ENCODE measurements around the gene XRCC4.
"Not testable (repeated sequence)": the region's sequence is repeated elsewhere in the genome, so short reads cannot be mapped to it uniquely, and the experiment has no call there.

The XRCC4 gene

DNA sequence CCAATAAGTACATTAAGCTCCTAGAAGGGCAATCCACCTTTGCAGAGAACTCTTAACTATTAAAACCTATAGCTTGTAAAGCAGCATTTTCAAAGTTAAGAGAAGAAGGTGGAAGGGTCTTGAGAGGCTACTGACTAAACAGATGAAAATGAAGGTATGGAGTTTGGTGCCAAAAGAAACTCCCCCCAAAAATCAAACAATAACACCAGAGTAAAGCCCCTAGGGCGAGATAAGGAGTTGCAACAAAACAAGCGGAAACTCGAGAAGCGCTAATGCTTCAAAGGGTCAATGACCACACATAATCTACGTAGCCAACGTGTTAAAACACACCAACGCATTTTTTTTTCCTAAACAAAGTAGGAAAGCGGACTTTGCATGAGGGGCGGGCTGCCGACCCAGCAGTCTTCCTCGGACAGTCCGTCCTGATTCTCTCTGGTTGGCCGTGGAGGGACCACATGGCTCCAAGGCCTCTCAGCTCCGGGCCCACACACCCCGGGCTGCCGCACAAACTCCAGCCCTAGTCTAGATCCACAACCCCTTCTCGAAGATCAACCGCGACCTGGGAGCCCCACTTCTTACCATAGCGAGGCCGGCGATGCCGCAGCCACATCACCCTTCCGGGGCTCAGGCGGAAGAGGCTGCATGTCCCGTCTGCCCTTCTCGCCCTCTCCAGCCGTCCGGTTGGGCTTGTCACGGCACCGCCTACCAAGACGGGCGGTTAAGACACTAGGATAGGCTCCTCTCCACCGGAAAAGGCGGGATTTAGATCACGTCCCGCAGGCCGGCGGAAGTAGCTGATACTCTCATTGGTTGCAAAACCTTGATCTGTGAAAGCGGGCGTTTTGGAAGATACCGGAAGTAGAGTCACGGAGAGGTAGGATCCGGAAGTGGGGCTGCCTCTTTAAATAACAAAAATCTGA lies at the start of gene XRCC4, which contains the start of gene TMEM167A:
TSS of gene XRCC4 (plus strand) at position 806 of the 920 bp plus-strand sequence. CDS start 27,373 bp downstream, outside the sequence.
TSS of gene TMEM167A (minus strand) at position 653 of the 920 bp plus-strand sequence. CDS start at position 582, 71 bp downstream.
- peak; percentile 94 for DNase-seq (ENCODE audit: low spot score)

DNA sequence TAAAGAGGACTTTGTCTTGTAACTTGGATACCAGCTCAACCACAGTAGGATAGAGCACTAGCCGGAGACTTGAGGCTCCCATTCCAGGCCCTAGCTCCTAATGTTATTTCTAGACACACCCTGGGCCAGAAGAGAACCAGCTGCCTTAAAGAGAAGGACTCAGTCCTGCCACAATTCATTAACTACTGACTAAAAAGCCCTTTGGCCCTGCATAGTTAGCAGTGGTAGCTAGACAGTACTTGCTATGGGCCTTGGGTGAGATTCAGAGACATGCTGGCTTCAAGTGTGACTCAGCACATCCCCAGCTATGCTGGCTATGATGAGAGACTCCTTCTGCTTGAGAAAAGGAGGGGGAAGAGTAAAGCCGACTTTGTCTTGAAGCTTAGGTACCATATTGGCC lies 47.4 kb upstream of the XRCC4 start:
- peak; percentile 19 for DNase-seq (ENCODE audit: low spot score)

DNA sequence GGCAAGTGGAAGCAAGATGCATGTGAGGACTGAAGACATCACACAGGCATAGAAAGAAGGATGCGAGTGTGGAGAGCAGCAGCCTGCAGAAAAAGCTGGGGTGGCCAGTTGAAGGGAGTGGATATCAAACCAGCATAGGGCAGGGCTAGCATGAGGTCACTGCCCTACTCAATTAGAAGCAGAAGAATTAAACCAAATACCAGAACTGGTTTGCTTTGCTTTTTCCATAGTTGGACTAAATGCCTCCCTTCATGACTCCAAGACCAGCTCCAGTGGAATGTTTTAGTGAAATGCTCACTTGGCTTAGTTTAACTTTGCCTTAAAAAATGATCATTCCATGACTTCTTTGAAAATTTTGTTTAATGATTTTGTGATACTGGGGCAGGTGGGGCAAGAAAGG lies 46.0 kb upstream of the XRCC4 start:
- peak; percentile 14 for DNase-seq (ENCODE audit: low spot score)

DNA sequence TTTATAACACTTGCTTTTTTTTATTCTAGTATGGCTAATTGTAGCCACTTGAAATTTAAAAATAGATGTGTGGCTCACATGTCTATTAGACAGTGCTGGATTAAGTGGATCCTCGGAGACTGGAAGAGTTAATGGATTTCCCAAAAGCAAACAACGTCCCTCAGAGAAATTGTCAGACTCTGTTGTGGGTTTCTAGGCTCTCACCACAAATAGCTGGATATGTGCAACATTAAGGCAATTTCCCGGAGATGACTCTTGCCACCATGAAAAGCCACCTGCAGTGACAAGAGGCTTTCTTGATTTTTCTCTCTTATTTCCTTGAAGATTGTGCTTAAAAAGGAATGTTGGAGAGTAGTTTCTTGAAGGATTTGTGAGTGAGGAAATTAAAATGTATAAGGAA lies 43.3 kb upstream of the XRCC4 start:
- no peak for DNase-seq (ENCODE audit: low spot score)

DNA sequence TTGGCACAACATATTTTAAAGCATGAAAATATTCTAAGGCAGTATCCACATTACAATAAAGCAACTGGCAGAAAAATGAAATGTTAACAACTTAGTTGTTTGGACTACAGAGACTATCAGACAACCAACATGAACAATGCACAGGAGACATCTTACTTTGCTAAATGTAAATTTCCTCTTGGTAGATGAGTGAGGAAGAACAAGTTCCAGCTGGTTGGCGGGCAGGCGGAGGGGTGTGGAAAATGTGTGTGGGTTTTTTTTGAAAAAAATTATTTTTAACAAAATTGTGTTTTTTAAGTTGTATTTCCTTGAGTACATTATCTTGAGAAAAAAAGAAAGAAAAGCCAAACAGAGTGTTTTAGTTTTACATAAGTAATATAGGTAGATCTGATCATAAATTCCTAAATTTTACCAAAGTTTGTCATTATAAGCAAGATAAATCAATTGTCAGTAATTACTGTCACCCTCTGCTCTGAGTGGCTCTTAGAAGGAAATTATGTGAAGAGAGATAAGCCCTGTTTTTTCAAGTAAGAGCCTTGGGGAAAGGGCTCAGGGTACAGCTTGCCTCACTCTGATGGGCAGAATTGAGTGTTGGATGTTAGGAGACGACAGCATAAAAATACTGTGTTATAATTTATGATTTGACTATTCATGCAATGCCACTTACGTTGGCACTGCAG lies 42.7 kb upstream of the XRCC4 start:
- no peak for DNase-seq (ENCODE audit: low spot score)

DNA sequence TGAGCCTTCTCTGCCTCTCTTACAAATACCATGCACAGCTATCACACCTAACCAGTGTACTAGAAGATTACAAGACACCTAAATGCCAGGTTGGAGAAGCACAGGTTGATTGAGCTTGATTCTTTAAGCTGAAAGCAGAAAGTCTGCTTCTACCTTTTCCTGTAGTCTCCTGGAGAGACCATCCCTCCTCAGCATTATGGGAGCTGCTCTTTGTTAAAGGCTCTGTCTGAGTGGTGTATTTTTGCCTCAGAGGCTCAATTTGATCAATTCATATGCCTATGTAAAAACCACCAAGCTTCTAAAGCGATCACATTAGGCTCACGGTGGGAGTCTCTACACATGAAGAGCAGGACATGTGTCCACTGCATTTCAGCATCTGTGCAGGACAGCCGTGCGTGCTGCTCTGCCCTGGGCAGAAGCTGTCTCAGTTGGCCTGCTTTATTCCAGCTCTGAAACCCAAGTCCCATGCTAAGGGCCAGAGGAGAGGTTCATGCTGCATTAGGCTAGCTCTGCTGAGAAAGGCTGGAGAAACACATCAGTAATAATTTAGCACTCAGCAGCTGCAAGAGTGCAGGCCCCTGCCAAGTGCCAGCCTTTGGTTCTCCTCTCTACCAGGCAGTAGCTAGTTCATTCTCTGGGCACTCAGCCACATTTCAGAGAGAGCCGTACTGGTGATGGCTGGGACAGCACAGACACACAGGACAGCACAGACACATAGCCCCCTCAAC lies 41.8 kb upstream of the XRCC4 start:
- DNase-seq (ENCODE audit: low spot score) = peak; percentile 23

DNA sequence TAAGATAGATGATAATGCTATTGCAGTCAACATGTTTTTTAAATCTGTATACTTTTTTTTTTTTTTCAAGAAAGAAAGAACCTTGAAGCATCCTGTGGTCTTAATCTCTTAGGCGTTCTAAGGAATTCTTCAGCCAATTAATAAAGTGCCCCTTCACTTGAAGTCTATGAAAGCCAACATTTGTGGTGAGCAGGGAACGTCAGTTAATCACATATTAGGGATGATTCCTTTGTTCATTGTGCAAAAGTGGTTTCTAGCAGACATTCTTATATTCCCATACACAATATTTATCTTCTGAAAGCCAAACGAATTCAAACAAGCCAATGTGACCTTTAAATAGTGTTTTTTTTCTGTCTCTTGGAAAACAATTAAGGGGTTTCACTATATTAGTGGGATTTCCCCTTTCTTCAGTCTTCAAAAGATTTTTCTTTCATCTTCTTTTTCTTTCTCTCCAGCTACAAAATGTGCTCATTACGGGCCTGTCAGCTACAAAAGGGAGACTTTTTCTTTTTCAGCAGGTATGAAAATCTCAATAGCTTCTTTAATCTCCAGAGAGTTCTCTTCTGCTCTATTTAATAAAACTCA lies 40.3 kb upstream of the XRCC4 start:
- no peak for DNase-seq (ENCODE audit: low spot score)

DNA sequence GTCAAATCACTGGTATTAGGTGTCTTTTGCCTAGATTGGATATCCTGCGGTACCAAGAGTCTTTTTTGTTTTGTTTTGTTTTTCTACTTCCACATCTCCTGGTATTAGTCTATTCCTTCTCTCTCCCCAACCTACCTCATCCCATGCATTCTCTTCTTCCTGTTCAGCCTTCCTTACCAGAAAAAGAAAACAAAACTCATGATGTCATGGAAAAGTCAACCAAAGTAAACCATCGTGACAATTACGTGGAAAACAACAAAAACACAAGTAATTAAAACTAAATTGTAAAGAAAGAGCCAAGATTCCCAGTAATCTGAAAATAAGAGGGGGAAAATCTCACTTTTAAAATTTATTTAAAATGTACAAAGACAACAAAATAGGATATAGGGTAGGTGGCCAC lies 38.4 kb upstream of the XRCC4 start:
- DNase-seq (ENCODE audit: low spot score) = no peak

DNA sequence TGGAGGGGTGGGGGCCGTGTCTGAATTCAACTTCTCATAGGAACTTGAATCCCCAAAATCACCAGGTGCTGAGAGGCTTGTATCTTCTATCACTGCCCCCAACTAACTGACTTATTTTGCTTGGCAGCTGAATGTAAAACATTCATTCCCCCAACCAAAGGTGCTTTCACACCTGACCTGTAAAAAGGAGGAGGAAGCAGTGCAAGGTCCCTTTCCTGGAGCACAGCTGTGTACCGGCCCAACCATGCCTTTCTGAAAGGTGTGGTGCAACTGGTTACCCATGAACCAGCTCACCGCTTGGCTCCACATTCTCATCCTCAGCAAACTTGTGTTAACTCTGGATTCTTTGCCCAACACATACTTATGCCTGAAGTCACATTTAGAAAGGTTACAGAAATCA lies 34.8 kb upstream of the XRCC4 start:
- no peak for DNase-seq (ENCODE audit: low spot score)

DNA sequence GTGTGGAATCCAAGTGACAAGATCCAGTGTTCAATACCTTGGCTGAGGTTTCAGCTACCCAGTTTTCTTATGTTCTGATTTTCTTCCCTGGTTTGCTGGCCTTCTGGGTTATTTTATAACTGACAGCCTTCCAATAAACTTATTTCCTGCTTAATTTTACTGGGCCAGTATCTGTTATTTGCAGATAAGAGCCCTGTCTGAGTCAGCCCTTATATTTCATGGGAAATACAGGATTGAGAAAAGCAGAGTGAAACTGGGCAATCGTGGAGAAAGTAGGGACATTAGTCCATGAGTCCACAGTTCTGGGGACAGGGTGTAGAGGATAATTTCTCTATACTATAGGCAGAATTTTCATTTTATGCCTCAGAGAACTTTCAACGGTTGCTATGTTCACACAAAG lies 32.4 kb upstream of the XRCC4 start:
- DNase-seq (ENCODE audit: low spot score) = no peak

DNA sequence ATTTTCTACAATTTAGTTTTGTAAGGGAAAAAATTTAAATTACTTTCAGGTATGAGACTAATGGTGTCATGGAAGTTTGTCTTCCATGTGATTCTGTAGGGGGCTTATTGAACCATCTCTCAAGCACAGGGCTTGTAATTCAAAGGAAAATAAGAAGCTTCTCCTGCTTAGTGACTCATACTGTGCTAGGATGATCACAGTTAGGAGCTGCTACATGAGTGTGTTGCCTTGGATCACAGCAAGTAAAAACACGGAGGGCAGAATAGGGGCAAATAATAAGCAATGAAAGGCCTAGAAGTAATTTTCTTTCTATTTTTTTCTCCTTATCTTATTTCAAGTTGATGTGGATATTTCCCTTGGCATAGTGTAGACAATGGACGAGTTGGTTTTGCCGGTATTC lies 29.1 kb upstream of the XRCC4 start:
- no peak for DNase-seq (ENCODE audit: low spot score)

DNA sequence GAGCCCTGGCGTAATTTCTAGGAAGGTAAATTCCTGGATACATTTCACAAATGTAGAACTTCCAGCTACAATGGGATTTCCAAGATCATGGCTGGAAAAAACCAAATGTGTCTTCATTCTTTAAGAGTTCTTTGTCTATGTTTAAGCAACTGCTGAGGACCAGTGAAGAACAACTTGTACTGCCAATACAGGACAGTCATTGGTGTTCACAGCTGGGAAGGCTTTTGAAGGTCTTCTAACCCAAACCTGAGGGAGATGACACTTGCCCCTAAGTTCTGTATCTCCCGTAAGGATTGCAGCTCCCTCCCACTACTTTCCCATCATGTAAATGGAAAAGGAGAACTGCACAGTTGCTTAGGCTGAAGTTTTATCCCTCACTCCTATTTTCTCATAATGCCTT lies 28.5 kb upstream of the XRCC4 start:
- no peak for DNase-seq (ENCODE audit: low spot score)

DNA sequence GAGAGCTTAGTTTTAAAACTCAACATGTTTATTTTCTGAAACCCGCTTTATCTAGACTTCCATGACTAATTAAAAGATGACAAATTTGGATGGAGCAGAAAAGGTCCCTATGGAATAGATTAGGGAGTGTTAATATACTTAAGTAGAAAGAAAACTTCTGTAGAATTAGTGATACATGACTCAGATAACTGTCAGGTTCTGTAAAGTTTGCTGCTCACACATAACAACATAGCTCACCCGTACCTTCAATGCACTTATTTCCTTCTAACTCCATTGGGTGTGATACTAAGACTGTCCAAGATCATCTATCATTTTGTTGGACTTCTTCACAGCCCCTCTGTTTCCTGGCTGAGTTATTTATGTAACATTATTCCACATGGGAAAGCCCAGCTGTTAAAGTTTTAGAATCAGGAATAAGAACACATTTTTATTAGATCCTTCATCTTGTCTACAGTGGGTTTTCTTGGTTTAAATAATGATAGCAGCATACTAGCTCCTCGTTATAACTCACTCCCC lies 27.9 kb upstream of the XRCC4 start:
- DNase-seq (ENCODE audit: low spot score) = no peak

DNA sequence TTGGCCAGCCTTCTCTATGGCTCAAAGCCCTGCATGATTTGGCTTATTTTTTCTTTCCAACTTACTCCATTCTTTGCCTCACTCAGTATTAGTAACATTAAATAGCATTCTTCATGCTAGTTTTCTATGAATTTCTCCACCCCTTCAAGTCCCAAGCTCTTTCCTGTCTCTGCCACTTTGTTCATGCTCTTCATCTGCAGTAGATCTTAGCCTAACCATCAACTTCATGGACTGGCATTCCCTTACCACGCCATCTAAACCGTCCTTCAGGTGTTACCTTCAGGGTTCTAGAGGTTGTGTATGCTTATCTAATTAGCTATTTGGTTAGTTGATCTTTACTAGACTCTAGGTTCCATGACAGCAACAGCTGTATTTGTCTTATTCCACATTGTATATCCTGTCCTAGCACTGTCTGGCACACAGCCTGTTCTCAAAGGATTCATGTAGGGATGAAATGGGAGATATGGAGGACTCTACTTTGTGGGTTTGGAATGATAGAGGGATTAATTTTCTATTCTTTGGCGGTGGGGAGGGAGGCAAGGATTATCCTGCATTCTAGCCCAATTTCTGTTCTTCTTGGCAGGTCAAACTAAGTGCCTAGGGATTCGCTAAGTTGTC lies 26.5 kb upstream of the XRCC4 start:
- no peak for DNase-seq (ENCODE audit: low spot score)

DNA sequence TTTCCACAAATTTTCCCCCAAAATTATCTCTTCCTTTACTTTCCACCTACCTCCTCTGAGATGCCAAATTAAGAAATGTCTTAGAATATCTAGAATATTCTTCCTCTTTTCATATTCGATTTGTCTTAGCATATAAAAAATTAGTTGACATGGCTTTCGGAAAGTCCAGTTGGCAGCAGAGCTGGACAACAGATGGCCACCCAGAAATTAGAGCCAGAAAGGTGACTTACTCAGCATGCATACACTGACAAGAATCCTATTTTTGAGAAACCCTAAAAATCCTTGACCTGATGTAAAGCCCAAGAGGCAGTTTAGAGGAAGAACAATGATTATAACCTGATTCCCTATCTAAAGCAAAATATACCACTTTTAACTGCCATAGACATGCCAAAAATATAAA lies 22.2 kb upstream of the XRCC4 start:
- no peak for DNase-seq (ENCODE audit: low spot score)

DNA sequence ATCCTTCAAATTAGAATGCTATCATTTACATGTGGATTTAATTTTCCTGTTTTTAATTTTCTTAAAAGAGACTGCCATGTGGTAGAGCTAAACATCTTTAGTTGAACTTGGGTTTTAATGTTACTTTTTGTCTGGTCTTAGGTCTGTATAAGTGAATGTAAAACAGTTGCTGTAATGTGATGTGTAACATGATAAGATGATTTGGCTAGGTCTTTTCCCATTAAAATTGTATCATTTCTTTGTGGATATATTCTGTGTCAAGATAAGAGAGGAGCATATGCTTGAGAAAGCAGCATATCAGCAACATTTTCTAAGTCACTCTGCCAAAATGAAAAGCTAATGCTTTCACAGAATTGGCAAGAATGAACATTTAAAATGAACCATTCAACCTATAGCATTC lies 18.6 kb upstream of the XRCC4 start:
- no peak for DNase-seq (ENCODE audit: low spot score)

DNA sequence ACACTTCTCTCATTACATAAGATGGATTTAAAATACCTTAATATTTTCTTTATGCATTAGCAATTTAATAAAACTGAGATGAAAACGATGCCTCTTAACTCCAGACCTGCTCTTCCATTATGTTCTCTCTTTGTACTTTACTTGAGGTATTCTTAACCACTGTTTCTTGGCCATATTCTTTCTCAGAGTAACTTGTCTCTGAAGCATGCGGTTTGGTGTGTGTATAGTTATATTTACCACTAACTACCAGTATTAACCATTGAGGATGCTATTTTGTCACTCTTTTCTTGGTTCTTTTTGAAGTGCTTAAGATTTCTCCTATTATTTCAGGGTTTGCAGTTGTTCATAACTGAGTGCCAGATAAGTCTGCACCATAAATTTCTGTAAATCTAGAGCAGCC lies 18.0 kb upstream of the XRCC4 start:
- DNase-seq (ENCODE audit: low spot score) = no peak

DNA sequence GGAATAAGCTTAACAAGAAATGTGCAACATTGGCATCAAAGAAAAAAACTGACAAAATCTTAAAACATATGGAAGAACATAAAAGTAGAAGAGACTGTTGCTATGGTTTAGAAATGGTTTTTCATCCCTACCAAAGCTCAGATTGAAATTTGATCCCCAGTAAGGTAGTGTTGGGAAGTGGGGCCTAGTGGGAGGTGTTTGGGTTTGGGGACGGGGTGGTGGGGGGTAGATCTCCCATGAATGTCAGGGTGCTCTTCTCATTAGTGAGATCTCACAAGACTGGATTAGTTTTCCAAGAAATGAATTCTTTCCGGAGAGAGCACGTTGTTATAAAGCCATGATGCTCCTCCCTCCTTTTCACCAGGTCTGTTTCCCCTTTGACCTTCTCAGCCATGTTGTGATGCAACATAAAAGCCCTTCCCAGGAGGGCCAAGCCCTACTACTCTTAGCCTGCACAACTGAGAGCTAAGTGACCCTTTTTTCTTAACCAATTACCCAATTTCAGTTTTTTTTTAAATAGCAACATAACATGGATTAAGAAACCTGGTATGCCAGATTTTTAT lies 10.7 kb upstream of the XRCC4 start:
- DNase-seq (ENCODE audit: low spot score) = no peak

DNA sequence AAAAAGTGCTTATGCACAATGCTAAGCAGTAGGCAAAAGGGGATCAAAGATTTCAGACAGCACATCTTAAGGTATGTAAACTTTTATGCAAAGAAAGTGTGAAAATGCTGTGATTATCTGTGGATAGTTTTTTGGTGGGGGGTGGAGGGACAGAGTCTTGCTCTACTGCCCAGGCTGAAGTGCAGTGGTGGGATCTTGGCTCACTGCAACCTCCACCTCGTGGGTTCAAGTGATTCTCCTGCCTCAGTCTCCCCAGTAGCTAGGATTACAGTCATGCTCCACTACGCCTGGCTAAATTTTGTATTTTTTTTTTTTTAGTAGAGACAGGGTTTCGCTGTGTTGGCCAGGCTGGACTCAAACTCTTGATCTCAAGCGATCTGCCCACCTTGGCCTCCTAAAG lies 10.0 kb upstream of the XRCC4 start:
- DNase-seq (ENCODE audit: low spot score) = not testable (repeated sequence)

DNA sequence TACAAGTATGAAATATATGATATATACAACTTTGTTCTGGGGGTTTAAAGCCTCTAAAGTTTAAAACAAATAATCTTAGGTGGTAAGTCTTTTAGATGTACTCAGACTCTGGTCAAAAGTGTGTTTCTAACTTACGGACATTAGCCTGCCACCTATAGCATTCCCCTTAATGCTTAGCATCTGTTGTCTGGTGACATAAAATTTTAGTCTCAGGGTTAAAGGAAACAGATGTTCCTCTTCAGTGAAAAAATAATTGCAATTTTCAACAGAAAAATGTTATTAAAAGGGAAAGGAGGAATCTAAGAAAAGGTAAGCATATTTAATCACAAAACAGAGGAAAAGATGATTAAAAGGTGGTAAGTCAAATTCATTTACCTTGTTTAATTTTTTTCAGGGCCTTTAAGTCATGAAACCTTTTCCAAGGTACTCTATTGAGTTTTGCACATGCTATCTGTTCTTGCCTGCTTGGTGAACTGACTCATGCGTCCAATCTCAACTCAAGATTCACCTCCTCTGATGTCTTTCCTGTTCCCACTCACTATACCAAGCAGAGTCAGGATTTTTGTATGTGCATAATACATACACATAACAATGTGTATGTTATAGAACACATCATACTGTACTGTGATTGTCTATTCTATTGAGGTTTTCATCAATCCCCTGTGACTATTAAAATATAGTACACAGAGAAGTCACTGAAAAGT lies 8.1 kb upstream of the XRCC4 start:
- DNase-seq (ENCODE audit: low spot score) = no peak
